Stimulated activated CD4-positive, alpha-beta T cell treated with anti-CD3 and anti-CD28 coated beads, TNF-alpha, amount 100 ng/mL, for 24 hours (primary cell): ENCODE results near the gene SUGP1.
"Not testable (repeated sequence)": the region's sequence is repeated elsewhere in the genome, so short reads cannot be mapped to it uniquely, and the experiment has no call there.

Experiments
- DNase-seq, 3 experiments: peaks; one replicate each; pipeline ENCODE4 v3.0.0-alpha.2; 2020; ENCODE audit warnings: low read depth in 3 of 3

The SUGP1 gene

GRCh38 chr19:19320361-19321140 is at the start of gene SUGP1, which contains the start of gene MAU2:
Gene SUGP1 (minus strand): TSS chr19:19320509. CDS start chr19:19320496, 13 bp downstream.
Gene MAU2 (plus strand): TSS chr19:19320829. CDS start chr19:19320860, 31 bp downstream.
- DNase-seq, result peak; percentile 81 to 87 (median 82)

- no peak for DNase-seq
These were observed 47.8 kb upstream of the SUGP1 start for GRCh38 chr19:19368087-19368486.

- peak; percentile 40 to 68 (median 46) for DNase-seq
These were observed 46.4 kb upstream of the SUGP1 start for GRCh38 chr19:19366434-19367396.

- no peak for DNase-seq
These were observed 41.8 kb upstream of the SUGP1 start for GRCh38 chr19:19362075-19362474.

- DNase-seq, result peak; percentile 44 to 76 (median 64)
These were observed 40.8 kb upstream of the SUGP1 start for GRCh38 chr19:19361075-19361594.

GRCh38 chr19:19356901-19357566 is 36.7 kb upstream of the SUGP1 start:
- DNase-seq, result no peak

GRCh38 chr19:19356500-19356899 is 36.2 kb upstream of the SUGP1 start:
- no peak for DNase-seq

GRCh38 chr19:19355606-19356139 is 35.4 kb upstream of the SUGP1 start:
- no peak for DNase-seq

GRCh38 chr19:19354932-19355331 is 34.6 kb upstream of the SUGP1 start:
- DNase-seq, result no peak

- DNase-seq, result no peak
These were observed 33.7 kb upstream of the SUGP1 start for GRCh38 chr19:19354007-19354406.

GRCh38 chr19:19352823-19353222 is 32.5 kb upstream of the SUGP1 start:
- DNase-seq, result no peak

GRCh38 chr19:19350756-19351155 is 30.4 kb upstream of the SUGP1 start:
- not testable (repeated sequence) for DNase-seq

- no peak for DNase-seq
These were observed 29.1 kb upstream of the SUGP1 start for GRCh38 chr19:19349365-19349764.

- DNase-seq, result no peak
These were observed 28.0 kb upstream of the SUGP1 start for GRCh38 chr19:19348266-19348665.

GRCh38 chr19:19347401-19348110 is 27.2 kb upstream of the SUGP1 start:
- DNase-seq, result no peak

- no peak for DNase-seq
These were observed 25.7 kb upstream of the SUGP1 start for GRCh38 chr19:19345970-19346369.

- DNase-seq, result no peak
These were observed 24.9 kb upstream of the SUGP1 start for GRCh38 chr19:19345232-19345631.

- no peak for DNase-seq
These were observed 23.5 kb upstream of the SUGP1 start for GRCh38 chr19:19343762-19344161.

GRCh38 chr19:19343016-19343362 is 22.7 kb upstream of the SUGP1 start:
- no peak for DNase-seq

- no peak for DNase-seq
These were observed 22.0 kb upstream of the SUGP1 start for GRCh38 chr19:19342086-19343015.
